Measurements from ENCODE around the gene ZBTB7B. TPM values are rescaled to one million over a fixed set of nuclear protein-coding genes. Genes with fewer than 3 reads are reported as not detected.
"Not testable (repeated sequence)": the region's sequence is repeated elsewhere in the genome, so short reads cannot be mapped to it uniquely, and the experiment has no call there.

The ZBTB7B gene
- total RNA-seq, 2 experiments from 2014 or later, result 16.3 to 23.2 TPM

DNA sequence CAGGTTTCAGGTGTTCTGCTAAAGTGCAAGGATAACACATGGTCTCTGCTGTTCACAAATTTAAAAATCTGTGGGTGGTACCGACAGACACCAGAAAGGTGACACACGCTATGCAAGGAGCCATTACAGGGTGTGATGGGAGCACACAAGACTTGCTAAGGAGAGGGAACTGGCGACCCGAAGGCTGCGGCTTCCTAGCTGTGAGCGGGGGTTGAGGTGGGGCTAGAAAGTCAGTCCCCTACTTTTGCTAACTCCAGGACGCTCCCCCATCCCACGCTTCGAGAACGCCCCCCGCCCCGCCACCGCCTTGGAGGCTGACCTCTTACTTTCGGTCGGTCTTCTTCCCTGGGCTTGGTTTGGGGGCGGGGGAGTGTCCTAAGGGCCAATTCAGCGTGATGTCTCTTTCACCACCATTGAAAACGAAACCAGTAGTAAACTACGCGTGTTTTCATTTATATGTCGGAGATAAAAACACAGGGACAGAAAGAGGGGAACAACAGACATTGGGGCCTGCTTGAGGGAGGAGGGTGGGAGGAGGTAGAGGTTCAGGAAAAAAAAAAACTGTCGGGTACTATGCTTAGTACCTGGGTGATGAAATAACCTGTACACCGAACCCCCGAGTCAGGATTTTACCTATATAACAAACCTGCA is 27.1 kb upstream of the ZBTB7B start:
- peaks cover 52% of the 10 kb centered on the region for H3K36me3 ChIP-seq (ENCODE audit: insufficient read depth, low read length)
- peaks cover 48% of the 10 kb centered on the region for H3K4me1 ChIP-seq (ENCODE audit: insufficient read depth, low read length, poor library complexity, severe bottlenecking)
- intact Hi-C loops (cut with micrococcal nuclease; ENCODE audit: unreplicated experiment), result loop anchor here (1.0 kb wide), 1 partner anchor 8 kb away; the partner anchor contains the start of gene FLAD1
- H2AFZ ChIP-seq (ENCODE audit: low read length), result no peak overlapping the region
- ChIA-PET POLR2A (no interaction called here), CTCF (ENCODE audit: unreplicated experiment) (no interaction called here)
- DNase-seq (ENCODE audit: low spot score), result peak; percentile 50
- H3K9me3 ChIP-seq (ENCODE audit: low read length), result no peaks in the 10 kb centered on the region
- H3K79me2 ChIP-seq (ENCODE audit: insufficient read depth, low read depth, low read length), result peaks cover 72% of the 10 kb centered on the region
- H3K4me2 ChIP-seq (ENCODE audit: low read length), result peak overlapping the region; percentile 83
- no TSS peak for BruUV-seq (replicated peaks)
- peaks cover 15% of the 10 kb centered on the region; the same call in 1 of the 2 replicates for H4K20me1 ChIP-seq (ENCODE audit: insufficient read depth, low read length)
- H3K4me3 ChIP-seq (ENCODE audit: low read depth, low read length, poor library complexity, severe bottlenecking), result peak overlapping the region; percentile 83
- H3K27ac ChIP-seq (ENCODE audit: low read depth, low read length, poor library complexity, severe bottlenecking), result peak overlapping the region; percentile 89
- H3K9me2 ChIP-seq (ENCODE audit: insufficient read depth, low read length), result no peaks in the 10 kb centered on the region
- TF ChIP-seq EZH2phosphoT487 (IDR thresholded peaks at IDR 0.05; ENCODE audit: borderline replicate concordance, low read depth, low read length) (no peak), CTCF (conservative IDR thresholded peaks at IDR 0.05; ENCODE audit: low read length) (no peak)

DNA sequence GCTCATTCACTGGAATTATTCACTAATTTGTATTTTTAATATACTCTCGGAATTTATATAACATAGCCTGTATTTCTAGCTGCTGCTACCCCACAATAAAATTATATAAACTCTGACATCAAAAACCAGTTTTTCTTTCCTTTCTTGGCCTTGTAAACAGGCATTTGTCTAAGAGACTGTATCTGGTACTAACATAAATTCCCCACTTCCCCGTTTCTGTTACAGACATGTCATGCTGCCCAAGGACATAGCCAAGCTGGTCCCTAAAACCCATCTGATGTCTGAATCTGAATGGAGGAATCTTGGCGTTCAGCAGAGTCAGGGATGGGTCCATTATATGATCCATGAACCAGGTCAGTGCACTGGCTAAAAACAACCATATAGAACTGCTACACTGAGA is 24.8 kb upstream of the ZBTB7B start:
- POLR2A ChIA-PET, result interaction anchor here (0.9 kb wide), 1 partner anchor 22 kb away, joined by 3 read pairs; no protein-coding TSS in a partner anchor
- DNase-seq (ENCODE audit: low spot score); BruUV-seq (replicated peaks); intact Hi-C loops (cut with micrococcal nuclease; ENCODE audit: unreplicated experiment); H2AFZ ChIP-seq (ENCODE audit: low read length); H3K9me2 ChIP-seq (ENCODE audit: insufficient read depth, low read length); CTCF ChIA-PET (ENCODE audit: unreplicated experiment); H3K9me3 ChIP-seq (ENCODE audit: low read length): not testable (repeated sequence)
- Histone ChIP-seq H4K20me1 (ENCODE audit: insufficient read depth, low read length) (peaks cover 15% of the 10 kb centered on the region; the same call in 1 of the 2 replicates), H3K4me3 (ENCODE audit: low read depth, low read length, poor library complexity, severe bottlenecking) (peak overlapping the region; percentile 83), H3K27ac (ENCODE audit: low read depth, low read length, poor library complexity, severe bottlenecking) (peak overlapping the region; percentile 10), H3K36me3 (ENCODE audit: insufficient read depth, low read length) (peaks cover 58% of the 10 kb centered on the region), H3K4me1 (ENCODE audit: insufficient read depth, low read length, poor library complexity, severe bottlenecking) (peaks cover 38% of the 10 kb centered on the region), H3K4me2 (ENCODE audit: low read length) (peak overlapping the region; percentile 83), H3K79me2 (ENCODE audit: insufficient read depth, low read depth, low read length) (peaks cover 60% of the 10 kb centered on the region)

GRCh38 chr1:154978360-154978759 is 24.2 kb upstream of the ZBTB7B start:
- Histone ChIP-seq H3K79me2 (ENCODE audit: insufficient read depth, low read depth, low read length) (peaks cover 55% of the 10 kb centered on the region), H2AFZ (ENCODE audit: low read length) (no peak overlapping the region), H3K4me1 (ENCODE audit: insufficient read depth, low read length, poor library complexity, severe bottlenecking) (peaks cover 32% of the 10 kb centered on the region), H3K9me3 (ENCODE audit: low read length) (no peaks in the 10 kb centered on the region), H3K9me2 (ENCODE audit: insufficient read depth, low read length) (no peaks in the 10 kb centered on the region), H3K4me2 (ENCODE audit: low read length) (no peak overlapping the region), H4K20me1 (ENCODE audit: insufficient read depth, low read length) (peaks cover 15% of the 10 kb centered on the region; the same call in 1 of the 2 replicates), H3K27ac (ENCODE audit: low read depth, low read length, poor library complexity, severe bottlenecking) (peak overlapping the region; percentile 10), H3K4me3 (ENCODE audit: low read depth, low read length, poor library complexity, severe bottlenecking) (no peak overlapping the region), H3K36me3 (ENCODE audit: insufficient read depth, low read length) (peaks cover 58% of the 10 kb centered on the region)
- TF ChIP-seq CTCF (conservative IDR thresholded peaks at IDR 0.05; ENCODE audit: low read length), result no peak
- TF ChIP-seq EZH2phosphoT487 (IDR thresholded peaks at IDR 0.05; ENCODE audit: borderline replicate concordance, low read depth, low read length), result no peak
- POLR2A ChIA-PET, result interaction anchor here (0.6 to 1.0 kb wide), 2 partner anchors 17 to 97 kb away, joined by 3 read pairs; no protein-coding TSS in a partner anchor
- CTCF ChIA-PET (ENCODE audit: unreplicated experiment), result no interaction called here
- intact Hi-C loops (cut with micrococcal nuclease; ENCODE audit: unreplicated experiment), result no loop called here
- BruUV-seq (replicated peaks), result no TSS peak
- no peak for DNase-seq (ENCODE audit: low spot score)

All from OCI-LY7 (cell line).